GM19099 (cell line): Measurements from ENCODE around the gene SLF1.

Experiments
- POLR2A ChIP-seq: IDR thresholded peaks from 3 replicates; pipeline ENCODE4 v1.6.1; 2011; ENCODE audit warnings: low read depth; ENCODE audit not compliant: insufficient read length; ENCODE audit errors: extremely low read depth

The SLF1 gene

DNA sequence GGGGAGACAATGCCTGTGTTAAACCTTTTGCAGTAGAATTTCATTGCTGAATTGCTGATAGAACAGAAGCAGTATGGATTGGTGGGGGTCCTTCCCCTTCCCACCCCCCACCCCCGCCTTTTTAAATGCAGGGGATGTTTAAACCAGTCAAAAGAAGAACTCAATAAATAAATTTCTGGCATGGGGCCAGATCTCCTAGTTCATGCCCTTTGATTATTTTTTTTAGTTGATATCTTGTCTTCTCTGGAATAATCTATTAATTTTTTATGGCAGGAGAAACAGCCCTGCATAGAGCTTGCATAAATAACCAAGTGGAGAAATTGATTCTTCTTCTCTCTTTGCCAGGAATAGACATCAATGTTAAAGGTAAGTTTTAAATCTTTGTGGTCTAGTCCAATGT, 72.8 kb downstream of the SLF1 start:
- no peak for TF ChIP-seq POLR2A

DNA sequence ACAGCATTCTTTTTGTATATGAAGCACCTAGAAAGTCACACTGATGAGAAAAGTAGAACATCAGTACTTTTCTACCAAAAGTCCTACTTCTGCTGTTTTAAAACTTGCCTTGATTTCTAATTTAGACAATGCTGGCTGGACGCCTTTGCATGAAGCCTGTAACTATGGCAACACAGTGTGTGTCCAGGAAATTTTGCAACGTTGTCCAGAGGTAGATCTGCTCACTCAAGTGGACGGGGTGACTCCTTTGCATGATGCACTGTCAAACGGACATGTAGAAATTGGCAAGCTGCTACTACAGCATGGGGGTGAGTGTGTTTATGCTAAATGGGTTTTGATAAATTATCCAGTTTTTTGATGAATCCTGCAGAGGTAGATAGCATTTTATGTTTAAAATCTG, 73.5 kb downstream of the SLF1 start:
- no peak for TF ChIP-seq POLR2A

DNA sequence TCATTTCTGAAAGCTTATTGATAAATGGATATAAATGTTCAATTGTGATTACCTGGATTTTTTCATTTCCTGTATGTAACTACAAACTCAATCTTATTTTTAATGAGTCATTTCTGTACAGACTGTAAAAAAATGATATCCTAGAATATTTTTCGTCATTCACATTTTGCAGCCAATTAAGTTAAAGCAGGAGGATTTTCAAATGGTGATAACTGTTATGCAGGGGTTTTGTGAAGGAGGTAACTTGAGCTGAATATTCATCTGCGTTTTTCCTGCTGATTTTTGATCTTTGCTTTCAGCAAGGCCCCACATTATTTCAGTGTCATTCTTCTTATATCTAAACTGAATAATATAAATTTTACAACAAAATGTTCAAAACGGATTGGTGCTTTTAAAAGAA, 74.1 kb downstream of the SLF1 start:
- TF ChIP-seq POLR2A: no peak

DNA sequence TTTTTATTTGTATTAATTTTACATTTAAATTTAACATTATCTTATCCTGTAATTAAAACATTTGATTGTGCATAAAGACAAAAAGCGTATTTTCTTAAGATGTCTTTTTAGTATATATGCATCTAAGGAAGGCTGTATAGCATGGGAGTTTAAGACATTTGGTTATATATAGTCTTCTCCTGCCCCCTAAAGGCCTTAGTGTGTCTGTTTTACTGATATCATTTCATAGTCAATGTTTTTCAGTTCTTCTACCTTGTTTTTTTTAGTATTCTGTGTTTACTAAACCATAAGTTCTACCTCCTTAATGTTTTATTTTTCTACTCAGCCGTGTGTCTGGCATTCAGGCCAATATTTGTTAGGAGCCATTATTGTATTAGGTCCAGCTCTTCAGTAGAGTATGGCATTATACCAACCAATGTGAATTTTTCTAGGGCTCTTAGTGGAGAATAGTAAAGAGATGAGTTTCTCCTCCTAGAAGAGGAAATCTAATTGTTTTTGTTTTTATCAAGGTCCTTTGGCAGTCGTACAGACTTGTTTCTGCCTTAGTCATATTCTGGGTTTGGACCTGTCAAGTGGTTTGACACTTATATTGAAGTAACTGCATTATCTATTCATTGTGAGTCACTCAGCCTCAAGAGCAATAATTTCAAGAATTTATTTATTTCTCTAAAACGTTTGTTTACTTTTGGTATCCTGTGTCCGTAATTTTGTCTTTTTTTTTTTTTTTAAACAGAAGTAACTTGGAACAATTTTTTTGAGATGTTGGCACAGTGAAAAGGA, 74.8 kb downstream of the SLF1 start:
- TF ChIP-seq POLR2A: no peak

DNA sequence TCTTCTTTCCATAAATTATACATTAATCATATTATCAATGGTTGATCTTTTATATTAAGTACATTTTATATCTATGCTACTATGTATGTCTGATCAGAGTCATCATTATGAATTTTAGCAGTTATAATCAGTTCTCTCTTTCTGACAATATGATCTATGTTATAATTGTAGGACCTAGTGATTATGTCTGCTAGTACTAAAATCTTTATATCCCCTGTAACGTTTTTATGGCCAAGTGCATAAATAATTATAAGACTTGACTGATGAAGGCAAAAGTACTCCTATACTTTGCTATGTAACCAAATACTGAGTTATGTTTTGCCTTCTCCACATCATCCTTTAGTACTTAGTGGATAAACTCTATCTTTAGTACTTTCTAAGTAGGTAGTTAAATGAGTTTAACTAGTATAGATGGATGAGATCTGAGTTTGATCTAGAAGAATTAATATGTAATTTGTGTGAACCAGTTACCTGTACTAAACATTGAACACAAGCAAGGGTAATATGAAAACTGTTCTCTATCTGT, 75.4 kb downstream of the SLF1 start:
- TF ChIP-seq POLR2A: no peak

DNA sequence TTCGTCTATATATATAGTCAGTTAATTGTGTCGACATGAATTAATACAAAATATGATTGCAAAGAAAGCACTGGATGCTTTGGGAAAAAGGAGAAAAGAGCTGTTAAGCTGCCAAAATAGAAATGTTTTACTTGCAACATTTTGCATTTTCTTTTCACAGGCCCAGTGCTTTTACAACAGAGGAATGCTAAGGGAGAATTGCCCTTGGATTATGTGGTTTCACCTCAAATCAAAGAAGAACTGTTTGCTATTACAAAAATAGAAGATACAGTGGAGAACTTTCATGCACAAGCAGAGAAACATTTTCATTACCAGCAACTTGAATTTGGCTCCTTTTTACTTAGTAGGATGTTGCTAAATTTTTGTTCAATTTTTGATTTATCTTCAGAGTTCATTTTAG, 76.2 kb downstream of the SLF1 start:
- TF ChIP-seq POLR2A: no peak

DNA sequence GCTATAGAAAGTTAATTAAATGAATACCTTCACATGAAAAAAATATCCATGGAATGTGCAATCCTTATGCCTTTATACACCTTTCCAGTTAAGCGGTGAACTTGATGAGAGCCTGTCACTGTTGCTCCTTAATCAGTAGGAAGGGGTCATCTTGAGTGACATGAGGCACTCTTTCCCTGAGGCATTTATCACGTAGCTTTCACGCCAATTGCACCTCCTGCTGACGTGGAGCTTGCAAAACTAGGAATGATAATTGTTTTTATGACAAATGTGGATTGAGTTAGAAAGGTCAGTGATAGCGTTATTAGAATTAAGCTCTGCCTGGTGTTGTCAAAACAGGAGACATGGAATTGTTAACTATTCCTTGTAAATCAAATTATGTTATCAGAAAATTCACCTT, 79.7 kb downstream of the SLF1 start:
- TF ChIP-seq POLR2A: no peak

DNA sequence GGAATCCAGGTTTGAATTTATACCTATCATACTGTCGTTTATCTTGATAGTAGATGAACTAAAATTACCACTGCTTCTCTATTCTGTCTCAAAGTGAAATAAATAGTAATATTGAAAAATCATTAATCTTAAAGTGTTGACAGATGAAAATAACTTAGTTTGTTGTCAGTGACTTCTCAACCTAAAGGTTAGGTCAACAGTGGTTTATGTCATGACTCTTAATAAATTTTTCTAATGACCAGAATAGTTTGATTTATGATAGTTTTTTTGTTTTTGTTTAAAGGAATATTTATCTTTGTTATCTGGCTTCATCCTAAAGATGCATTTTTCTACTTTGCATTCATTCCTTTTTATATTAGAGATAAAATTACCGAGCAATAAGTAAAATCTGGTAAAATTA, 81.1 kb downstream of the SLF1 start:
- TF ChIP-seq POLR2A: no peak

DNA sequence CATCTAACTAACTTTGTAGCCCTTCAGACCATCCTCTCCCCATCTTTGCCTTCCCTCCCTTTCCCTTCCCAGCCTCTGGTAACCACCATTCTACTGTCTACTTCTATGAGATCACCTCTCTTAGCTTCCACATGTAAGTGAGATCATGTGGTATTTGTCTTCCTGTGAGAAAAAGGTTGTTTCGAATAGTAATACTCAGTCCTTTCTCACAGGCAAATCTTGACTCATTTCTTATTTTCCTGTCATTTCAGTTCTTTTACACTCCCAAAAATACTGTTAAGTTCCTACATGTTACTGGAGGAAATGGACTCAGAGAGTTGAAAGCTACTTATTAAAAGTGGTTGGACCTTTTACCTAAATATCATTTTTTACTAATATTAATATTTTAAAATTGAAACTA, 82.1 kb downstream of the SLF1 start:
- TF ChIP-seq POLR2A: no peak

DNA sequence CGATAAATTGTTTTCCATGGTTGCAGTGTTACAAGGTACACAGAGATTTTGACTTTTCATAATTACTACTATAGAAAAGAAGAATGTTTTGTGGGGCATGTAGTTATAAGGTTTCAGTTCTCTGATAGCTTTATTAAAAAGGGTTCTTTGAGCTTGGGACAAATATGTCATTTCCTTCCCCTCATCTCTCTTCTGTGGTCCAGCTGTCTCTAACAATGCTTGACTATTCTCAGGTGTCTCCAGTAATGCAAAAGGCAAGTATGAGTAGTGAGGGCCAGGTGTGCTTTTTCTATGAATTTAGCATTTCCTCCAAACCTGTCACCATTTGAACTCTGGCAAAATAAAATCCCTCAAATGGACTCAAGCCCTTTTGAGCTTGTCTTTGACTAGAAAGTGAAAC, 84.3 kb downstream of the SLF1 start:
- no peak for TF ChIP-seq POLR2A

DNA sequence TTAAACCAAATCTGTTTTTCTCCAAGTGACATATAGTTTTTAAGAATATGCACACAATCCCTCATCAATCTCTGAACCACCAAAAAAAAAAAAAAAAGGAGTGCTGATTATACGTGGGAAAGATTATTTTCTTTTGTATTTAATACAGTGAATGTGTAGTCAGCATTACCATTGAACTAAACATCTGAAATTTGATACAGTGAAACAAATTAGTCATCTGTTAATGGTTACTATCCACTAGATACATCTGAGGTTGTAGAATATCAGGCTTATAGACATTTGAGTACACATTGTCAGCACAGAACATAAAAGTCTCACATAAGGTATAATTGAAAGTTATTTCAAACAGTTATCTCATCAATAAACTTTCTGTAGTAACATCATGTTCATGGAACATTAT, 87.0 kb downstream of the SLF1 start:
- TF ChIP-seq POLR2A: no peak

DNA sequence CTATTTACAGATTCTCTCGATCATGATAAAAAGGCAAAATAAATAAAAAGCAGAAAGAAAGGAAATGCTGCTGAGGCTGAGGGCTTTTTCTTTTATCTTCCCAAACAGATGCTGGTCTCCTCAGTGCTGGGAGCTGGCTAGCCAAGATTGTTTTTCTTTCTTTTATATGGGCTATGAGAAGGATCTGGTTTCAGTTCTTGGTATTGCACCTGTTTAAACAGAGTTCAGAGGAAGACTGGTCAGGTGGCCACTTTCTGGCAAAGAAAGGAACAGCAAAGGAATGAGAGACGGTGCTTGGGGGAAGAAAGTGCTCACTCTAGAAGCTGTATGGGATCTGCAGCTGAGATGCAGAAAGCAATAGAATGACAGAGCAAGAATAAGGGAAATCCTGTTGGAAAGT, 88.9 kb downstream of the SLF1 start:
- no peak for TF ChIP-seq POLR2A

DNA sequence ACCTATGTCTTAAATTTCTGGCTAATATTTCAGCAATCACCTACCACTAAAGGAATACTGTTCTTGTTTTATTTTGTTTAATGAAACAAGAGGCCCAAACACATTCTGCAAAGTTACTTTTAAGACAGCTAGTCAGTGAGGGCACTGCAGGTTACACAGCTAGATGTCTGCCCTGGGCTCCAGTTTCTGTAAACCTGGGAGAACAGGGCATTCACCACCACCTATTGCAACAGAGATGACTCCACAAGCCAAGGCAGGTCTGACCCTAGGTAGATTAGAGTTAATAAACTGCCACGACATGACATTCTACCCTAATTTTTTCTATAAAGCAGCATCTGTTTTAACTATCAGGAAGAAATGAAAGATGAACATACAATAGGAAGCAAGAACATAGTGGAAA, 90.8 kb downstream of the SLF1 start:
- no peak for TF ChIP-seq POLR2A

DNA sequence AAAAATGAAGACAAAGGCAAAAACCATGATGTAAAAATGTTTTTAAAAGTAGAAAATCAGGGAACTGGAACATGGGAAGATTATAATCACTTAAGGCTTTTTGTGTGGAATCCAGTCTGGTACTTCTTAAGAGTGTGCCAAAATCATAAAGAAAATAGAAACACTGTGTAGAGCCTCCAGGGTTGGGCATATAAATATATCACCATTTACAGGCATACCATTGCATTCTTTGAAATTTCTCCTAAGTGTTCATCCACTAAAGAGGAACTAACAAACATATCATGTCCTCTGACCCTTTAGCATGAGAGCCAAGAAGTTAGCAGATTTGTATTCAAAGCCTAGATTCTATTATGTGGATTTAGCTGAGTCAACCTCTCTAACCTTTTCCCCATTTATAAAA, 93.3 kb downstream of the SLF1 start:
- no peak for TF ChIP-seq POLR2A

DNA sequence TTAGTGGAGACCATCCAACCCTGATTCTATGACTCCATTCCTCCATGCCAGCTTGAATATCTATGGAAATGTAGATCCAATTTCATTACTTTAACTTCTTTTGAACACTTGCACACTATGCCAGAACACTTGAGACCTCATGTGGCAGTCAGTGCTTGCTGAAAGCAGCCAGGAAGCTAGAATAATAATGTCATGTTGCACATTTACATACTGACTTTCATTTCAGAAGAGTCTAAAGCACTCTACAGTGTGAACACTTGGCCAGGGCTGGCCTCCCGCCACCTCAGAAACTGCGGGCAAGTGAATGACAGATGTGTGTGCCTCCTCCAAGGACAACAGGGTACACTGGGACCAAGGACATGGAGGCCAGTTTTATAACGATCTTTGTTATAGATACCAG, 97.3 kb downstream of the SLF1 start:
- no peak for TF ChIP-seq POLR2A

DNA sequence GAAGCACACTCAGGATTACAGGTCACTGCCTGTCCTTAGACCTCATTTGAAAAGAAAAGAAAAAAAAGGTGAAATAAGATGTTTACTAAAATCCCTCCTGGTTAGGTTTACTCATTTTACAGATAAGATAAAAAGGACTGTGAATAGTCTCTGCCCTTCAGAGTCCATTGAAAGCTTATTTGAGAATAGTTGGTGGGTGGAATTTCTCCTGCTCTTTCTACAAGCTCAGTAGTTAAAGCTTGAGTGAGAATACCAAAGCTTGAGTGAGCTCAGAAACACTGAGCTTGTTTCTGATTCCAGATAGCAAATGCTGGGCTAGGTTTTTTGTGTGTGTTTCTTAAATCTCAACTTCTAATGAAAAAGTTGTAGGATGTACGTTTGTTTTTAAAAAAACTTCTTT, 106.7 kb downstream of the SLF1 start:
- no peak for TF ChIP-seq POLR2A

DNA sequence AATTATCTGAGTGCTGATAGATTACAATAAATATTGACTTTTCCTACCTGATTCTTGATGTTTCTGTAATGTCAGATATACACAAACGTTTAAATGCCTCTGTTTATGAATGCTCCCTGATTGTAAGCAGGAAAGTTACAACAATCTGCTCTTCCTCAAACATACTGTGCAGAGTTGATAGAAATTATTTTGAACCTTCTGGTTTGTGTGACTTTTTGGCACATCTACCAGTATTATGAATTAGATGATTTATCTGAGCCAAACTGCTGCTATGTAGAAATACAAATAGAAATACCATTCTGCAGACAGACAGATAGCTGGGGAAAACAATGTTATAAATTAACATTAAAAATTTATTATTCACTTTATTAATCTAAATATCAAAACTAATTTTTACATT, 113.0 kb downstream of the SLF1 start:
- no peak for TF ChIP-seq POLR2A
